ENCODE measurements around the gene VNN1. TPM values are rescaled to one million over a fixed set of nuclear protein-coding genes. Genes with fewer than 3 reads are reported as not detected.

Gene VNN1
- total and polyA plus RNA-seq, 2 donors (not counting 3 experiments of a cell fraction or from before 2014, with no cell fraction given): not detected

- Histone ChIP-seq H3K36me3 (ENCODE audit: control insufficient read depth in 2 of 2, extremely low read depth in 1 of 2, insufficient read depth in 2 of 2, low read length in 2 of 2) (no peaks in the 10 kb centered on the region), H3K27ac (ENCODE audit: insufficient read depth, low read depth, low read length) (no peak overlapping the region), H3K4me3 (replicated peaks in 1 of 3; ENCODE audit: insufficient read depth in 1 of 3, low read depth in 1 of 3, low read length in 3 of 3) (no peak overlapping the region), H3K4me1 (ENCODE audit: control insufficient read depth, extremely low read depth, insufficient read depth, low read length) (no peaks in the 10 kb centered on the region), H4K20me1 (replicated peaks; ENCODE audit: control insufficient read depth, extremely low read depth, insufficient read depth, low read length) (no peaks in the 10 kb centered on the region), H2AFZ (ENCODE audit: low read depth, low read length) (no peak overlapping the region), H3K9me1 (replicated peaks; ENCODE audit: control insufficient read depth, extremely low read depth, insufficient read depth, low read length) (no peaks in the 10 kb centered on the region), H3K9me3 (replicated peaks; ENCODE audit: control insufficient read depth, insufficient read depth, low read length) (no peaks in the 10 kb centered on the region), H3K9ac (replicated peaks; ENCODE audit: extremely low read depth, insufficient read depth, low read length) (no peak overlapping the region), H3K4me2 (ENCODE audit: insufficient read depth, low read length) (no peak overlapping the region), H3K79me2 (ENCODE audit: control insufficient read depth, insufficient read depth, low read length) (no peaks in the 10 kb centered on the region), H3K27me3 (ENCODE audit: control insufficient read depth in 2 of 2, insufficient read depth in 2 of 2, low read length in 2 of 2) (peaks cover 0 to 2% of the 10 kb centered on the region in 2 experiments)
- no TSS peak for BruUV-seq (replicated peaks)
- ChIA-PET CTCF (no interaction called here), POLR2A (no interaction called here)
- intact Hi-C loops (cut with micrococcal nuclease) (loop anchor here (5.0 kb wide), 3 partner anchors 132 to 378 kb away; partner anchors contain the start of gene RPS12), dilution Hi-C loops (cut with MboI; ENCODE audit: extremely low pct_ligation_motif_present, low sequenced_read_pairs) (no loop called here)
- DNase-seq (ENCODE audit: low read depth, low spot score) (no peak), FAIRE-seq (no peak)
- TF ChIP-seq POLR2A (IDR thresholded peaks at IDR 0.05; ENCODE audit: low read depth, low read length) (no peak), POLR2AphosphoS5 (IDR thresholded peaks at IDR 0.05; ENCODE audit: insufficient read depth, low read depth, low read length) (no peak), JUN (IDR thresholded peaks at IDR 0.05; ENCODE audit: borderline replicate concordance, insufficient read depth, insufficient read length, low read depth) (no peak), CTCF (IDR thresholded peaks at IDR 0.05; ENCODE audit: extremely low read depth in 1 of 2, insufficient read depth in 1 of 2, low read depth in 1 of 2, low read length in 2 of 2) (no peak), FOS (IDR thresholded peaks at IDR 0.05; ENCODE audit: borderline replicate concordance, insufficient read depth, low read length) (no peak), MYC (IDR thresholded peaks at IDR 0.05; ENCODE audit: low read depth, low read length) (no peak), MAX (IDR thresholded peaks at IDR 0.05; ENCODE audit: insufficient read depth, insufficient read length) (no peak), EZH2 (IDR thresholded peaks at IDR 0.05; ENCODE audit: borderline replicate concordance, low read depth, low read length, severe bottlenecking) (no peak), GATA2 (IDR thresholded peaks at IDR 0.05; ENCODE audit: insufficient read depth, insufficient read length, low read depth, low read length) (no peak)
Observed at GRCh38 chr6:132664309-132665034, 49.4 kb downstream of the VNN1 start.

All from endothelial cell of umbilical vein (primary cell).